ENCODE data around the gene CNGA3. TPM values are rescaled to one million over a fixed set of nuclear protein-coding genes. Genes with fewer than 3 reads are reported as not detected.

CNGA3 gene
- total RNA-seq, 4 donors from 2014 or later, result 0.40 to 1.8 (median 1.6) TPM; not detected in 1

- Histone ChIP-seq H3K27me3 (no peaks in the 10 kb centered on the region), H3K4me1 (no peaks in the 10 kb centered on the region), H3K36me3 (no peaks in the 10 kb centered on the region), H3K9me3 (no peaks in the 10 kb centered on the region), H3K4me3 (no peak overlapping the region), H3K27ac (no peak overlapping the region)
- no peak for TF ChIP-seq CTCF (IDR thresholded peaks at IDR 0.05)
- TF ChIP-seq POLR2AphosphoS5 (IDR thresholded peaks at IDR 0.05), result no peak
- TF ChIP-seq POLR2A (IDR thresholded peaks at IDR 0.05), result no peak
- no peak for TF ChIP-seq EP300 (IDR thresholded peaks at IDR 0.05; ENCODE audit: low read depth)
- intact Hi-C loops (cut with DNase I; ENCODE audit: low total_unique reads) (no loop called here), in situ Hi-C loops (cut with MboI; ENCODE audit: low pct_ligation_motif_present in 1 of 4, low pct_unique_long_range_greater_than_20kb in 1 of 4, low sequenced_read_pairs in 3 of 4) (loop anchor here (10.0 to 25.0 kb wide), 8 partner anchors 96 to 646 kb away; partner anchors contain the start of genes COA5 (in 1 of the 4) and UNC50 (in 1 of the 4))
- no peak for DNase-seq
- WGBS, 2 donors (ENCODE audit: low coverage in 1 of 2), result 75 to 85% methylated on average over 1 to 2 of the region's 2 CpGs
These were observed 70.3 kb downstream of the CNGA3 start for GRCh38 chr2:98416383-98417159.

- Histone ChIP-seq H3K36me3 (no peaks in the 10 kb centered on the region), H3K9me3 (peaks cover 10% of the 10 kb centered on the region in 2 donors)
- WGBS, 2 donors (ENCODE audit: low coverage in 1 of 2), result 72 to 94% methylated on average over 2 of the region's 2 CpGs
These were observed 73.3 kb downstream of the CNGA3 start for GRCh38 chr2:98419544-98419943.

GRCh38 chr2:98419977-98420725 lies 73.9 kb downstream of the CNGA3 start:
- Histone ChIP-seq H3K4me1 (no peaks in the 10 kb centered on the region), H3K36me3 (no peaks in the 10 kb centered on the region), H3K27ac (no peak overlapping the region), H3K9me3 (peaks cover 10% of the 10 kb centered on the region in 2 donors), H3K27me3 (no peaks in the 10 kb centered on the region), H3K4me3 (no peak overlapping the region)
- intact Hi-C loops (cut with DNase I; ENCODE audit: low total_unique reads), result no loop called here
- in situ Hi-C loops (cut with MboI; ENCODE audit: low pct_ligation_motif_present in 1 of 4, low pct_unique_long_range_greater_than_20kb in 1 of 4, low sequenced_read_pairs in 3 of 4), result loop anchor here (10.0 to 25.0 kb wide), 8 partner anchors 92 to 642 kb away; partner anchors contain the start of genes COA5 (in 1 of the 4) and UNC50 (in 1 of the 4)
- WGBS, 2 donors (ENCODE audit: low coverage in 1 of 2), result 81% methylated on average over 3 to 6 of the region's 6 CpGs
- TF ChIP-seq POLR2A (IDR thresholded peaks at IDR 0.05) (no peak), CTCF (IDR thresholded peaks at IDR 0.05) (no peak), POLR2AphosphoS5 (IDR thresholded peaks at IDR 0.05) (no peak), EP300 (IDR thresholded peaks at IDR 0.05; ENCODE audit: low read depth) (no peak)
- no peak for DNase-seq

More at GRCh38 chr2:98419544-98419943, 73.3 kb downstream of the CNGA3 start:
- in situ Hi-C loops (cut with MboI; ENCODE audit: low pct_ligation_motif_present in 1 of 4, low pct_unique_long_range_greater_than_20kb in 1 of 4, low sequenced_read_pairs in 3 of 4), result loop anchor here (10.0 to 25.0 kb wide), 8 partner anchors 93 to 643 kb away; partner anchors contain the start of genes COA5 (in 1 of the 4) and UNC50 (in 1 of the 4)
- H3K4me1 ChIP-seq, result no peaks in the 10 kb centered on the region
- no peak for TF ChIP-seq EP300 (IDR thresholded peaks at IDR 0.05; ENCODE audit: low read depth)
- TF ChIP-seq CTCF (IDR thresholded peaks at IDR 0.05), result no peak
- TF ChIP-seq POLR2AphosphoS5 (IDR thresholded peaks at IDR 0.05), result no peak
- TF ChIP-seq POLR2A (IDR thresholded peaks at IDR 0.05), result no peak
- H3K27ac ChIP-seq, result no peak overlapping the region
- H3K27me3 ChIP-seq, result no peaks in the 10 kb centered on the region
- no peak overlapping the region for H3K4me3 ChIP-seq
- intact Hi-C loops (cut with DNase I; ENCODE audit: low total_unique reads), result no loop called here
- no peak for DNase-seq

- in situ Hi-C loops (cut with MboI; ENCODE audit: low pct_ligation_motif_present in 1 of 4, low pct_unique_long_range_greater_than_20kb in 1 of 4, low sequenced_read_pairs in 3 of 4) (loop anchor here (25.0 kb wide), 6 partner anchors 90 to 640 kb away; no protein-coding TSS in a partner anchor), intact Hi-C loops (cut with DNase I; ENCODE audit: low total_unique reads) (no loop called here)
- Histone ChIP-seq H3K27ac (no peak overlapping the region), H3K4me1 (no peaks in the 10 kb centered on the region), H3K9me3 (peaks cover 10% of the 10 kb centered on the region in 2 donors), H3K27me3 (no peaks in the 10 kb centered on the region), H3K4me3 (no peak overlapping the region), H3K36me3 (no peaks in the 10 kb centered on the region)
- TF ChIP-seq EP300 (IDR thresholded peaks at IDR 0.05; ENCODE audit: low read depth) (no peak), POLR2A (IDR thresholded peaks at IDR 0.05) (no peak), POLR2AphosphoS5 (IDR thresholded peaks at IDR 0.05) (no peak), CTCF (IDR thresholded peaks at IDR 0.05) (no peak)
- no peak for DNase-seq
These were observed 76.2 kb downstream of the CNGA3 start for GRCh38 chr2:98422449-98422848.
